ENCODE data around the gene TRIM47.
A peak's percentile ranks its signal among the peaks of the same experiment; 100 is the strongest.

TRIM47 gene

DNA sequence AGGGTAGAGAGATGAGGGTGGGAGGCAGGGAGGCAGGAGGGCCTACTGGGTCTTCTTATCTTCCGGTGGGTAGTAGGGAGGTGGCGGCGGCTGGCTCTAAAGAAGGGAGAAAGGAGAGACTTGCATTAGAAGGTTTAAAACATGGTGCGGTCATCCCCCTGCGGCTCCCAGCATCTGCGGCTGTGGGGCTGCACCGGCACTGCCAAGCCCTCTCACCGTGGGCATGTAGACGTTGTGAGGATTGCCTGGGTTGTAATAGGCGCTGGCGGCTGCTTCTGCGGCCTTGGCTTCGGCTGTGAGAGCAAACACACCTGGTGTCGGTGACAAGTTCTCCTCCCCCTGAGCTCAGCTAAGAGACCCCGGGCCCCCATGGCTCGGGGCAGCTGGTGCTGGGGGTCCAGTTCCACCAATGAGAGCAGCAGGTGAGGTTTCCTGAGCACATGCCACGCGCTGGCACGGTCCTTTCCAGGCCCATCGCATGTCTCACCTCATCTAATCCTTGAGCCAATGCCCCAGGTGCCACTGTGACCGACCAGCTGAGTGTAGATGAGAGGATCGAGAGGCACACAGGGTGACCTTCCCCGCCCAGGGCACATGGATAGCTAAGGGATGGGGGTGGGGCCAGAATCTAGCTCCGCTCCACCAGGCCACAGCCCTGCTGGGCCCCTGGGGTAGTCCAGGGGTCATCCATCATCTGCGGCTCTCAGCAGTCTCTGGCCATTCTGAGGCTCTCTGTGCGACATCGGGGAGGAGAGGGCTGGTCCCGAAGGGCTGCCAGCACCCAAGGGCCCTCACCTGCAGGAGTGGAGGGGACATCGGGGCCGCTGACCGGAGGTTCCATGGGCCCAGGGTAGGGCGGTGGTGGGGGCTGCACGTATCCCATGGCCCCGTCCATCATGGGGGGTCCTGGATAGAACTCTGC is 31.4 kb downstream of the TRIM47 start:
- DNase-seq (ENCODE audit: low read depth, low spot score) = no peak

DNA sequence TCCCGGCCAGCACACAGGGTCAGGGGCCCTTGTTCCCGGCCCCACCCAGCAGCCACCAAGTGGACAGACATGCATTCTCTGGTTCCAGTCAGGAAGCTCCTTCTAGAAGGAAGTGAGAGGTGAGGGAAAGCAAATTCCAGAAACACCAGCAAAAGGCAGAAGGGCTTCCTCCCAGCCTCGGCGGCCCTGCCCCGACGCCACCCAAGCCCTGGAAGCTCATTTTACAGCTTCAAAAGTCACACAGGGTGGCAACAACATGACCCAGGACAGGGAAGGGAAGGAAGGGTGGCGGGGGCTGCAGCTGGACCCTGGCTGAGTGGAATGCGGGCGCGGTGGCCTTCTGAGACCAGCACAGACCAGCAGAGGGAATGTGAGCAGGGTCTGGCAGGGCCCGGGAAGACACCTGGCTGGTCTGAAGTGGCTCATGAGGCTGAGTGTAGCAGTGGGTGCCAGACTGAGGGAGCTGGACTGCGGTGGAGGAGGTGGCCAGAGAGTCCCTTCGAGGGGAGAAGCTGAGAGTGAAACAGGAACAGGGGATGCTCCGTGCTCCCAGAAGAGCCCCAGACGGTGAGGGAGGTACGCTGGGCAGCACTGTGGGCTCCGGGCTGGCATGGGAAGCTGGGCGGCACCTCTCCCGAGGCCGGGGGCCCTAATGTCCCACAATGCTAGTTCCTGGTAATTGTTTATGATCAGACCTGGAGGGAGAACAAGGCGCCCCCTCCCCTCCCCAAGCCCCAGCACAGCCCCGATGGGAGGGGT is 32.3 kb downstream of the TRIM47 start:
- DNase-seq (ENCODE audit: low read depth, low spot score) = no peak

DNA sequence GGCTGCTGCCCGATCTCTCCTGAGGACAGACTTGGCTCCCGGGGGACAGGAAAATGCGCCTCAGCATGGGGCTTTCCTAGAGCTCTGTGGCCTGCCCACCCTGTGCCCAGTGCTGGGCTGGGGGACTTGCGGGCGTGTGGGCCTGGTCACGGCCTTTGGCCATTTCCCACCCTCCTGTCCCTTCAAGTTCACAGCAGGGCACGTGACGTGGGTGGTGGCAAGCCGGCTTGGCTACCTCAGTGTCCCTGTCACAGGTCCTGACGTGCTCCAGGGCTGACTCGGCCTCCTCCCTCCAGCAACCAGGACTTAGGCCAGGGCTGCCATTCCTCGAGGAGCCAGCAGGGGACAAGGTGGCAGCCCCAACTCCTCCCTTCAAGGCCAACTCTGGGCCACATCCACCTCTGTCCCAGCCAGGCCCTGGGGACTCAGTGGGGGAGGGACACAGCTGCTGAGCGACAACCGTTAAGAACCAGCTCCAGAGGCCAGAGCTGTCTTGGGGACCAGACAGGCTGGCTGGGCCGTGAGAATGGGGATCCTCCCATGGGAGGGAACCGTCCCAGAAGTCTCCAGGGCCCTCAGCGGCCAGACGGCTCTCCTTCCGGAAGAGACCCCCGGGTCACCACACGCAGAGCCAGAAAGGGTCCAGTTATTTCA is 33.2 kb downstream of the TRIM47 start:
- peak; percentile 78 for DNase-seq (ENCODE audit: low read depth, low spot score)

DNA sequence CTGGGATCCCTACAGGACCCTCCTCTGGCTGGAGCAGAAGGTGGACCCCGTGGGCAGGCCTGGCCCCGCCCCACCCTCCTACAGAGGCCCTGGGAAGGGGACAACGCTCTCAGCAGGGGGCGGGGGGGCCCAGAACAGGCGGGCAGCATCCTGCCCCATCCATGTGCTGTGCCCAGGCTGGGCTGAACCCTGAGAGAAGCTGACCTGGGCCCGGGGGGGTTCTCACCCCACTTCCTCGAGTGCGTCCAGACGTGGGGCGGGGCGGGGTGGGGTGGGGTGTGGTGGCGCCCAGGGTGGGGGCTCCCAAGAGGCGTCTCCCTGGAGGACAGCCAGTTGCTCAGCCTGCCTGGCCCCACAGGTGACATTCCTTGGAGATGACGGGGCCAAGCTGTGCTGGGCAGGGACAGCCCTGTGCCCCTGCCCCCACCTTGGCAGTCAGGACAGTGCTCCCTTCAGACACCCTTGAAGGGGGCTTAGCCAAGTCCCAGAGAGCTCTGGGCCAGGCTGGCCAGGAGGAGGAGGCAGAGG is 33.8 kb downstream of the TRIM47 start:
- DNase-seq (ENCODE audit: low read depth, low spot score) = no peak

DNA sequence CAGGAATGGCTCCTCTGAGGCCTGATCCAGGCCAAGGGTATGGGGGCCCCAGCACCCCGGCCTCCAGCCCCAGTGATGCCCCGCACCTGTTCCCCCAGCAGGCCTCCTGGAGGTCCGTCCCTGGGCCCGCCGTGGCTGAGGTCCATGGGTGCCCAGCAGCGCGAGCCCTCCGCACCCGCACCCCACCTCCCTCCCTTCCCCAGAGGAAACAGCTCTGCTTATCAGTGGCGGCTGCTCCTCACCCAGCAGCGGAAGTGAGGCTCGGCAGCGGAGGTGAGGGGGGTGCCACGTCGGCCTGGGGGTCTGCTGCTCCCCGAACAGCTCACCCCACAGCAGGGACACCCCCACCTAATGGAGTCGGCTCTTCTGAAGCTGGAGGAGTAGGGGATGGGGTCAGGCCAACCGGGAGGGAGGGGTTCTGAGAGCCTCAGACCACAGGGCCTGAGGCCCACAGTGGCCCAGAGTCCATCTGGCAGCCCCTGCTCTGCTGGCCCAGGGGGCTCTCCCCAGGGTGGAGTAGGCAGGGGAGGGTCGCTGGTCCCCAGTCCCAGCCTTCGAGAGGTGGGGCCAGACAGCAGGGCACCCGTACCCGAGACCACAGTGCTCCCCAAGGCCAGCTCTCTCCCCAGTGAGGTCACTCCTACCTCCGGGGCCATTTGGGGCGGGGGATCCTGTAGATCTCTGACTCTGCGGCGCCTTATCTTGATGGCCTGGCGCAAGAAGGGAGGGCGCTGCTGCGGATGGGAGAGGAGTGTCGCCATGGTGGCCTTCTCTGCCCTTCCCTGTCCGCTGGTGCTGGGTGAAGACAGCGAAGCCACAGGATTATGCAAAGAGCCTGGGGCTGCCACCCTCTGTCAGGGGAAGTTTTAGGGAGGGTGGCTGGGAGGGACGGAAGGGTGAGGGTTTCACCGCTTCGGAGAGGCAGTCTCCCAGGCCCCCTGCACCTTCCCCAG is 34.5 kb downstream of the TRIM47 start, which contains the start of gene UNC13D:
Gene UNC13D, minus strand, starts transcription at position 828 of the 953 bp plus-strand sequence. Its CDS starts 67 bp downstream, at position 761.
- DNase-seq (ENCODE audit: low read depth, low spot score) = no peak

DNA sequence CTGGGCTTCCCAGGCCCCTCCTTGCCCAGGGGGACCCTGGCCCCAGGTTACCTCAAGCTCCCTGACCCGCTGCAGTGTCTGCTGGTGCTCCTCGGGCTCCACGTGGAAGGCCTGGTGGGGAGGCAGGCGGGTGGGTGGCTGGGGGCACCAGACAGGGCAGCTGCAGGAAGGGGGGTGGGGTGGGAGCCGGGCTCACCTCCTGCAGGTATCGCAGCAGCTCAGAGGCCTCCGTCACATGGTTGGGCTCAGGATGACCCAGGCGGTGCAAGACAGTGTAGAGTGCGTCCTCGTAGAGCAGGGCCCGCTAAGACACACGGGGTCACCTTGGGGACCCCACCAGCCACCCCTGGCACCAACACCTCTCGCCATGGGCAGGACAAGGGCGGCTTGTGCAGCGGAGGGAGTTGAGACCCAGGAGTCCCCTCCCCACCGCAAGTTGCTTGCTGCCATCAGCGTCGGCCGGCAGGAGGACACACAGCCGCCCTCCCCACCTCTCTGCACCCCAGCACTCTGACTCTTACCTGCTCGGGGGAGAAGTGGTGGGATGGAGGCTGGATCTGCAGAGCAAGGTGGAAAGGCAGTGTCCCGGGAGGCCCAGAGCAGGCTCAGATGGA is 35.3 kb downstream of the TRIM47 start:
- DNase-seq (ENCODE audit: low read depth, low spot score) = no peak

DNA sequence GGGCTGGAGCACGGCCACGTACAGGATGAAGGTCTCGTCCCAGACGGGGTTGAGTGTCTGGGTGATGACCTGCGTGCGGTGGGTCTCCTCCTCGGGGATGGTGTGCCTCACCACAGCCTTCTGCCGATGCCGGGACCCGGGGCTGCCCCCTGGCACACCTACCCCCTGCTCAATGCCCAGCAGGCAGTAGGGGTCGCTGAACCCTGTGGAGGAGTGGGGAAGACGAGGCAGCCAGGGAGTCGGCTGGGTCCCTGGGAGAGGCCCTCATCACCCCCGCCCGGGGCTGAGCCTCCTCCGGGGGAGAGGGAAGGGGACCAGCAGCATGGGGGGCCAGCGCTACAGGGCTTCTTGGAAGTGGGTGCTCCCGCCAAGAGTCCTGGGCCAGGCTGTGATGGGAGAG is 36.0 kb downstream of the TRIM47 start:
- no peak for DNase-seq (ENCODE audit: low read depth, low spot score)

DNA sequence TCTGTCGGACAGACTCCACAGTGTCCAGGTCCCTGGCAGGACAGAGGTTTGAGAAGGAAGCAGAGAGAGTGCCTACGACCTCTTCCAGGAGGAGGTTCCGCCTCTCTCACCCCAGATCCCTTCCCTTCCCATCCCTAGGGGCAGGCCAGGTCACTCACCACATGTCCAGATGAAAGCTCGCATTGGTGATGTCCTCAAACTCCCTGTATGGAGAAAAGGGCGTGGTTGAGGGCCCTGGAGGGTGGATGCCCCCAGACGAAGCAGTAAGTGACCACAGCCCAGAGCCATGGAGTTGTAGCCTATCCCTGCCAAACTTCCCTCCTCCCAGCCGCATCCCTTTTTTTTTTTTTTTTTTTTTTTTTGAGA is 37.6 kb downstream of the TRIM47 start:
- DNase-seq (ENCODE audit: low read depth, low spot score) = no peak

DNA sequence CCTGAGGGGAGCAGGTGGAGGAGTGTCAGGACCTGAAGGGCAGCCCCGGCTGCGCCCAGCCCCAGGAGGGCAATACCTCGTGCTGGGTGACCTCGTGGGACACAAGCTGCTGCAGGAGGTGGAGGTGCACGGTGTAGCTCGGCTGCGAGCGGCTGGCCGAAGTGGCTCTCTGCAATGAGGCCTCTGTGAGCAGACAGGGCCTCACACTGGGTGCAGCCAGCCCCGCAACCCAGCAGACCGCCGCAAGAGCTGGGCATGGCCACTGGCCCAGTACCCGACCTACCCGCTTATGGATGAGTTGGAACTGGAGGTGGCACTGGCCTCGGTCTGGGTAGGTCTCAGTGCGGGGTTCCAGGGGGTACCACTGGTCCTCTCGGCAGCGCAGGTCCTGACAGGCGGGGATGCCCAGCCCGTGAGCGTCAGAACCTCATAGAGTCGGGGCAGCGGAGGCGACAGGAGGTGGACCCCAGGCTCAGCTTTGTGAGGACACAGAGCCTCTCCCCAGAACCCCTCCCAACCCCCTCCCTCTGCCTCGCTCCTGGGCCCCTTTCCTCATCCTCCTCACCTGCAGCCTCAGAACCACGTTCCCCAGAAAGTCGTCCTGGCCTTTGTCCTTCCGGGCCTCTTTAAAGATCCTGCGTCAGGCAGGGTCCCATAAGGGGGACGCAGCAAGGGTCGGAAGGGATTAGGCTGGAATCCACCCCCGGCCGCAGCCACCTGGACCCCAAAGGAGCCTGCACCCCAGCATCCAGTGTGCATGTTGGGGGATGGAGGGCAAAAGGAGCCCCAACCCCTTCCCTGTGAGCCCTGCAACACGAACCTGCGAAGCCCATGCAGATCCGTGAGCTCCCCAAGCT is 38.2 kb downstream of the TRIM47 start:
- DNase-seq (ENCODE audit: low read depth, low spot score) = no peak

DNA sequence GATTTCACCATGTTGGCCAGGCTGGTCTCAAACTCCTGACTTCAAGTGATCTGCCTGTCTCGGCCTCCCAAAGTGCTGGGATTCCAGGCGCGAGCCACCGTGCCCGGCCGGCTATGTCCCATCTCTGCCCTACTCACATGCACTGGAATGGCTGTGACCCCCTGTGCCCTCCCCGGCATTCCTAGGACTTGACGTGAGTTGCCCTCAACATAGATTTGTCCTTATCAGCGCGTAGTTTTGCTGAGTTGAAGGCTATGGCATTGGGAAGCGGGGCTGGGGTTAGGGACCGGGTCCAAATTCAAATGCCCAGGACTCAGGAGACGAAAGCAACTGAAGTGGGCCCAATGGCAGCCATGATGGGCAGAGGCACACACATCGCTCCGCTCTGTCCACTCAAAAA is 40.0 kb downstream of the TRIM47 start:
- DNase-seq (ENCODE audit: low read depth, low spot score) = no peak

DNA sequence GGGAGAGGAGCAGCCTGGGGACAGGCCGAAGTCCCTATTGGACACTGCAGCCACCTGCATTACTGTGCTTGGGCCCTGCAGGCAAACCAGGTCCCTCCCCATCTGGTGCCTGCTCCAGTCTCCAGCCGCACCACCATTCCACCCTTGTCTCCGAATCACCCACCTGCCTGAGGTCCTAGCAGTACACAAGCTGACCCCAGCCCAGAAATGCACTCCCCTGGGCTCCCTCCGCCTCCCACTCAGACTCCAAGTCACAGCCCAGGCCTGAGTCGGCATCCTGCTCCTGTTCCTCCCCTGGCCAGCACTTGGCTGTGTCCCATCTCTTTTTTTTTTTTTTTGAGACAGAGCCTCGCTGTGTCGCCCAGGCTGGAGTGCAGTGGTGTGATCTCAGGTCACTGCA is 40.5 kb downstream of the TRIM47 start:
- DNase-seq (ENCODE audit: low read depth, low spot score) = no peak

DNA sequence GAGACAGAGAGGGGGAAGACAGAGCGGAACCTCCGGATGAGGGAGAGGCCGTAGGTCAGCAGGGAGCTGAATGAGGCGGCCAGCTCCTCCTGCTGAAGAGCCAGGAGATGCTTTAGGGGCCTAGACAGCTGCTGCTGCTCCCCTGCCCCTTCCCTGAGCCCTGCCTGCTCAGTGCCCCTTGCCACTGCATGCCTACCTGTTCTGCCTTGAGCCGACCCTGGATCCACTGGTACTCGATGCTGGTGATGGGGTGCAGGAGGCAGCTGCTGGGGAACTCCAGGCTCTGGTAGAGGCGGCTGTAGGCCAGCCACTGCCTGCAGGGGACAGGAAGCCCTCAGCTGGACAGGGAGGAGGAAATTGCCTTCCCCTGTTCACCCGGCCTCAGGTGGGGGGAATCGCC is 41.8 kb downstream of the TRIM47 start:
- DNase-seq (ENCODE audit: low read depth, low spot score) = no peak

DNA sequence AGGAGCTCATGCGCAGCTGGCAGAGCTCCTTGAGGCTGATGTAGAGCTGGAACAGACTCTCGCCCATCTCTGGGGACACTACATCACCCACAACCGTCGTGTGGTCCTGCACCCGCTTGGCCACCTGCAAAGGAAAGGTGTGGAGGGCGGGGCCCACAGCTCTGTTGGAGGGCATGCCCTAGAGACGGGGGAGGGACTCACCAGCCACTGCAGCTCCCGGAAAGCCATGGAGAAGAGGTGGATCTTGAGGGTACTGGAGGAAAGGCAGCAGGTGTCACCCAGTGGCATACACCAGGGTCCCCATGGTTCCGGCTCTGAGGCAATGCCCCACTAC is 42.8 kb downstream of the TRIM47 start:
- DNase-seq (ENCODE audit: low read depth, low spot score) = no peak

DNA sequence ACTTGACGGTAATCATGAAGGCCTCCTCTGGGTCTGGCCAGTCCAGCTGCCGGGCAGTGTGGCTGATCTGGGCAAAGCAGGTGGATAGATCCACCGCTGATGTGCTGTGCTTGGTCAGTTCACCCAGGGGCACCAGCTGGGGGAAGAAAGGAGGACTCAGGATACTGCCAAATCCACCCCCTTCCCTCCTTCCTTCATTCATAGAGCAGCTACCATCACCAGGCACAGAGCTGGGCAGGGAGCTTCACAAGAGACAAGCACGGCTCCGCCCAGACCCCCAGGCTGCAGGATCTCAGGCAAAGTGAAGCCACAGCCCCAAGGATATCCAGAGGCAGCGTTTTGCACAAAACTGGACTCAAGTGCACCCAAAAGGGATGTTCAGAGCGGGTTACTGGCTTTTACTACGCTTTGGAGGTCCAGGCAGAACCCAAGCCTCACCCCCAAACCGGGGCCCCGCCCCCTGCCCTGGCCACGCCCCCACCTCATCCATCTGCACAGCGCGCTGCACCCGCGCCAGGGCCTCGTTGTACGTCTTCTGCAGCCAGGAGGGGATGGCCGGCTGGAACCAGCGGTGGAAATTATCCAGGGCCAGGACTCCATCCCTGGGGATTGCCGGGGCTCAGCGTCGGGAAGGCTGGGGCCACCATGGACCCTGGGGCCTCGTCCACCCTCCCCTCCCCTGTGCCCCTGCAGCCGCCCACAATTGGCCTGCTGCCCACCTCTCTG is 43.3 kb downstream of the TRIM47 start:
- DNase-seq (ENCODE audit: low read depth, low spot score) = no peak

DNA sequence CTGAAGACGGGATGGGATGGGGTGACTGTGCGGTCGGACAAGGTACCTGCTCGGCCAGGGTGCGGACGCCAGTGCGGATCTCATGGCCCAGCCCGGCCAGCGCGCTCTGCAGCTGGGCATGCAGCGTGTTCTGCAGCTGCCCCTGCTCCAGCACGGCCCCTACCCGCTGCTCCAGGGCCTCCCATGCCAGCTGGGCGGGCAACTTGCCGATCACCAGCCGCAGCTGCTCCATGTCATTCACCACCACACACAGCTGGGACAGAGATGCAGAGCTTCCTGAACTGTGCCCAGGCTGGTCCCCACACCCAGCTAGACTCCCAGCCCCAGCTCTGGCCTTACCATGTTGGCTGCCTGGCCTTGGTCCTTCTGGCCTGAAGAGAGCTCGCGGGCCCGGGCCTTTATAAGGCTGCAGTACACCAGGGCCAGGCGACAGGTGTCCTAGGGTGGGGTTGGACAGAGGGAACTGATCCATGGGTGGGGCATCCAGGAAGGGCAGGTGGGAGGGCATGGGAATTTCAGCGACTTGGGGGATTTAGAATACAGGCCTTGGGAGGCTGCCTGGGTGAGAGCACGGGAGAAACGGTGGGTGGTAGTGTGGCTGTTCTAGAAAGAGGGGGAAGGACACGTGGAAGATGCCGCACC is 44.0 kb downstream of the TRIM47 start:
- DNase-seq (ENCODE audit: low read depth, low spot score) = no peak

DNA sequence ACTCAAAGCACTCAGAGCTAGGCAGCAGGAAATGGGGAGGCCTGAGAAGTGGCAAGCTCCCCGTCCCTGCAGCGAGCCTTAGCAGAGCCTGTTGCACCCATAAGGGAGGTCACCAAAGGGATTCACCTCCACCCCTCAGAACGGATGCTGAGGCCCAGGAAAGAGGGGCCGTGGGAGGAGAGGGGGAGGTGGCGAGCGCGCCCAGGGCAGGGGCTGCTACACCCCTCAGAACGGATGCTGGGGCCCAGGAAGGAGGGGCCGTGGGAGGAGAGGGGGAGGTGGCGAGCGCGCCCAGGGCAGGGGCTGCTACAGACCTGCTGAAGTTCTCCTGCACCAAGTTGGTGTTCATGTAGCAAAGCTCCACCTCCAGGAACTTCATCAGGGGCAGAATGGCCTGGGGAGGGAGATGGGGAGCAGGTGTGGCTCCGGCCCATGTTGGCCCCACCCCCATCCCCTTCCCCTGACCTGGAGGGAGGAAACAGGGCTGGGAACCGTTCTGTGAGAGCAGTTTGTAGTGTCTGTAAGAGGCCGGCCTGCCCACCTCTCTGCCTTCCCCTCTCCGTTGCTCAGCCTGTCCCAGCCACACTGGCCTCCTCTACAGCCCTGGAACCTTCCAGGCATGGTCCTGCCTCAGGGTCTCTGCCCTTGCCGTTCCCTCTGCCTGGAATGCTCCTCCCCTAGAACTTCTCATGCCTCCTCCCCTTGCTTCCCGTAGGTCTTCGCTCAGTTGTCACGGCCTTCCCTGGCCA is 45.6 kb downstream of the TRIM47 start:
- DNase-seq (ENCODE audit: low read depth, low spot score) = no peak

DNA sequence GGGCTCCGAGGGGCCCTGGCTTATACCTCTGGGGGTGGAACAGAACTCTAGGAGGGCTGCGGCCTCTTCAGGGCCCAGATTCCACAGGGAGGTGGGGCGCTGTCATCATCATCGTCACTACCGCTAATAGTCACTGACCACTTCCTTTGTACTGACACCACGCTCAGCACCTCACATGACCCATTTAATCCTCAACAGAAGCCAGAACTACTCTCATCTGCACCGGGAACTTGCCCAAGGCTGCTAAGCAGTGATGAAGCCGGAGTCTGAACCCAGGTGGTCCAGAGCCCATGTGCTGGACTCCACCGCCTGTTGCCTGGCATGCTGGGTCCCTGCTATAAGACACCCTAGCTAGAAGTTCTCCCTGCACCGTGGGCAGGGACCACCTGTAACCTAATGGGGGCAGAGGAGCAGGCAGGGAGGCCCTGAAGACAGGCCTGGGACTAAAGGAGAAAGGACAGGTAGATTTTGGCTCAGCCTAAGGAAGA is 46.2 kb downstream of the TRIM47 start:
- DNase-seq (ENCODE audit: low read depth, low spot score) = no peak
